Hematopoietic multipotent progenitor cell treated with erythropoietin and hydrocortisone succinate and interleukin-3 and kit ligand, for 8 days (in vitro differentiated cells): ENCODE results near the gene CHST14.
"Not testable (repeated sequence)": the region's sequence is repeated elsewhere in the genome, so short reads cannot be mapped to it uniquely, and the experiment has no call there.

Experiments
- DNase-seq: peaks from one replicate; pipeline ENCODE4 v3.0.0-alpha.2; 2015

The CHST14 gene

GRCh38 chr15:40441565-40442531 lies 28.9 kb upstream of the CHST14 start:
- DNase-seq = no peak

GRCh38 chr15:40443255-40443654 lies 27.5 kb upstream of the CHST14 start:
- no peak for DNase-seq

- DNase-seq = no peak
These were observed 26.9 kb upstream of the CHST14 start for GRCh38 chr15:40443846-40444245.

- DNase-seq = no peak
These were observed 26.0 kb upstream of the CHST14 start for GRCh38 chr15:40444736-40445135.

GRCh38 chr15:40445421-40445922 lies 25.3 kb upstream of the CHST14 start:
- no peak for DNase-seq

GRCh38 chr15:40446144-40446543 lies 24.6 kb upstream of the CHST14 start:
- no peak for DNase-seq

GRCh38 chr15:40448354-40448753 lies 22.4 kb upstream of the CHST14 start:
- DNase-seq = no peak

- DNase-seq = no peak
These were observed 21.5 kb upstream of the CHST14 start for GRCh38 chr15:40449275-40449674.

- DNase-seq = no peak
These were observed 20.7 kb upstream of the CHST14 start for GRCh38 chr15:40450047-40450446.

GRCh38 chr15:40451527-40452158 lies 19.1 kb upstream of the CHST14 start:
- no peak for DNase-seq

- no peak for DNase-seq
These were observed 18.3 kb upstream of the CHST14 start for GRCh38 chr15:40452296-40453090.

GRCh38 chr15:40453941-40454340 lies 16.8 kb upstream of the CHST14 start:
- DNase-seq = not testable (repeated sequence)

- no peak for DNase-seq
These were observed 15.8 kb upstream of the CHST14 start for GRCh38 chr15:40454904-40455391.

GRCh38 chr15:40456299-40456712 lies 14.5 kb upstream of the CHST14 start:
- DNase-seq = no peak

GRCh38 chr15:40456738-40457137 lies 14.0 kb upstream of the CHST14 start:
- DNase-seq = no peak

- DNase-seq = no peak
These were observed 12.1 kb upstream of the CHST14 start for GRCh38 chr15:40458495-40459371.

- no peak for DNase-seq
These were observed 11.3 kb upstream of the CHST14 start for GRCh38 chr15:40459391-40460015.

GRCh38 chr15:40460404-40460803 lies 10.4 kb upstream of the CHST14 start:
- no peak for DNase-seq

- no peak for DNase-seq
These were observed 8.8 kb upstream of the CHST14 start for GRCh38 chr15:40461958-40462357.

GRCh38 chr15:40463279-40463678 lies 7.5 kb upstream of the CHST14 start:
- DNase-seq = no peak

GRCh38 chr15:40463886-40464545 lies 6.8 kb upstream of the CHST14 start:
- no peak for DNase-seq
